ENCODE measurements around the gene SLC12A6.

The SLC12A6 gene

GRCh38 chr15:34217587-34218225 lies 119.9 kb downstream of the SLC12A6 start:
- no peak for TF ChIP-seq CTCF (conservative IDR thresholded peaks at IDR 0.05; ENCODE audit: low read depth)
- no peak overlapping the region for H3K27ac ChIP-seq
- ChIA-PET POLR2A (ENCODE audit: low non-redundant PET) (interaction anchor here (0.7 kb wide), 1 partner anchor 8 kb away, joined by 3 read pairs; the partner anchor contains the start of gene KATNBL1), CTCF (interaction anchor here (0.9 to 1.6 kb wide), 2 partner anchors 105 to 108 kb away, joined by 3 to 4 read pairs; no protein-coding TSS in a partner anchor)
- peak; percentile 67 for DNase-seq (ENCODE audit: low spot score)

GRCh38 chr15:34216527-34217270 lies 120.9 kb downstream of the SLC12A6 start:
- POLR2A ChIA-PET (ENCODE audit: low non-redundant PET) = no interaction called here

GRCh38 chr15:34214135-34214534 lies 123.4 kb downstream of the SLC12A6 start:
- POLR2A ChIA-PET (ENCODE audit: low non-redundant PET) = no interaction called here
- no peak for DNase-seq (ENCODE audit: low spot score)
- TF ChIP-seq CTCF (conservative IDR thresholded peaks at IDR 0.05; ENCODE audit: low read depth) = no peak
- H3K27ac ChIP-seq = no peak overlapping the region
- CTCF ChIA-PET = interaction anchor here (0.6 kb wide), 1 partner anchor 89 kb away, joined by 3 read pairs; no protein-coding TSS in a partner anchor

More at GRCh38 chr15:34216527-34217270, 120.9 kb downstream of the SLC12A6 start:
- no peak for TF ChIP-seq CTCF (conservative IDR thresholded peaks at IDR 0.05; ENCODE audit: low read depth)
- H3K27ac ChIP-seq = no peak overlapping the region
- CTCF ChIA-PET = interaction anchor here (0.7 to 1.6 kb wide), 2 partner anchors 107 to 150 kb away, joined by 3 to 4 read pairs; no protein-coding TSS in a partner anchor
- DNase-seq (ENCODE audit: low spot score) = no peak

GRCh38 chr15:34213690-34214089 lies 123.9 kb downstream of the SLC12A6 start:
- ChIA-PET POLR2A (ENCODE audit: low non-redundant PET) (no interaction called here), CTCF (no interaction called here)
- TF ChIP-seq CTCF (conservative IDR thresholded peaks at IDR 0.05; ENCODE audit: low read depth) = no peak
- H3K27ac ChIP-seq = no peak overlapping the region
- no peak for DNase-seq (ENCODE audit: low spot score)

GRCh38 chr15:34209421-34210282 lies 127.9 kb downstream of the SLC12A6 start, which contains the start of gene KATNBL1:
TSS of gene KATNBL1 (minus strand) at chr15:34210096. CDS start at chr15:34163676, 46,420 bp downstream.
- DNase-seq (ENCODE audit: low spot score) = peak; percentile 95
- ChIA-PET POLR2A (ENCODE audit: low non-redundant PET) (interaction anchor here (0.6 to 0.7 kb wide), 3 partner anchors 8 to 100 kb away, joined by 3 read pairs; no protein-coding TSS in a partner anchor), CTCF (interaction anchor here (0.6 to 1.6 kb wide), 17 partner anchors 10 to 474 kb away, joined by 3 to 8 read pairs (median 3); partner anchors contain the start of genes EMC4 and LPCAT4)
- H3K27ac ChIP-seq = peak within 1 kb of the TSS; percentile 90
- peak; percentile 96 for TF ChIP-seq CTCF (conservative IDR thresholded peaks at IDR 0.05; ENCODE audit: low read depth)

GRCh38 chr15:34206011-34206410 lies 131.6 kb downstream of the SLC12A6 start:
- DNase-seq (ENCODE audit: low spot score) = peak; percentile 31
- POLR2A ChIA-PET (ENCODE audit: low non-redundant PET) = no interaction called here
- TF ChIP-seq CTCF (conservative IDR thresholded peaks at IDR 0.05; ENCODE audit: low read depth) = no peak
- no peak overlapping the region for H3K27ac ChIP-seq
- CTCF ChIA-PET = no interaction called here

All from RWPE1 (cell line).